GM04504 (cell line): ENCODE measurements around the gene ANGPTL4.
"Not testable (repeated sequence)": the region's sequence is repeated elsewhere in the genome, so short reads cannot be mapped to it uniquely, and the experiment has no call there.

Source experiments
- DNase-seq: peaks from one replicate; pipeline ENCODE4 v3.0.0-alpha.2; 2012; ENCODE audit warnings: low read depth

ANGPTL4 gene

GRCh38 chr19:8389891-8390616 is 26.1 kb downstream of the ANGPTL4 start, which contains the start of gene RAB11B:
RAB11B (plus strand) TSS chr19:8390360; CDS start chr19:8390417, 57 bp downstream.
- DNase-seq: peak; percentile 100

GRCh38 chr19:8390617-8390981 is 26.6 kb downstream of the ANGPTL4 start:
- DNase-seq: peak; percentile 77

- DNase-seq: no peak
These were observed 27.5 kb downstream of the ANGPTL4 start for GRCh38 chr19:8391198-8392016.

- DNase-seq: no peak
These were observed 28.1 kb downstream of the ANGPTL4 start for GRCh38 chr19:8392017-8392591.

GRCh38 chr19:8393192-8393870 is 29.4 kb downstream of the ANGPTL4 start:
- DNase-seq: no peak

GRCh38 chr19:8393871-8394250 is 29.9 kb downstream of the ANGPTL4 start:
- no peak for DNase-seq

- DNase-seq: no peak
These were observed 31.7 kb downstream of the ANGPTL4 start for GRCh38 chr19:8395621-8396082.

- DNase-seq: no peak
These were observed 32.2 kb downstream of the ANGPTL4 start for GRCh38 chr19:8396185-8396562.

GRCh38 chr19:8396563-8397203 is 32.7 kb downstream of the ANGPTL4 start:
- DNase-seq: no peak

- DNase-seq: no peak
These were observed 33.3 kb downstream of the ANGPTL4 start for GRCh38 chr19:8397271-8397670.

GRCh38 chr19:8397746-8398310 is 33.9 kb downstream of the ANGPTL4 start:
- DNase-seq: no peak

- no peak for DNase-seq
These were observed 34.4 kb downstream of the ANGPTL4 start for GRCh38 chr19:8398311-8398771.

- no peak for DNase-seq
These were observed 35.8 kb downstream of the ANGPTL4 start for GRCh38 chr19:8399681-8400188.

- no peak for DNase-seq
These were observed 38.0 kb downstream of the ANGPTL4 start for GRCh38 chr19:8401981-8402411.

GRCh38 chr19:8403098-8403819 is 39.3 kb downstream of the ANGPTL4 start:
- no peak for DNase-seq

- no peak for DNase-seq
These were observed 39.8 kb downstream of the ANGPTL4 start for GRCh38 chr19:8403820-8404109.

- no peak for DNase-seq
These were observed 40.6 kb downstream of the ANGPTL4 start for GRCh38 chr19:8404391-8405151.

GRCh38 chr19:8410718-8411117 is 46.8 kb downstream of the ANGPTL4 start:
- DNase-seq: not testable (repeated sequence)

GRCh38 chr19:8412783-8413628 is 49.1 kb downstream of the ANGPTL4 start, which contains the start of gene MARCHF2:
MARCHF2 (plus strand) TSS chr19:8413305; CDS start chr19:8421841, 8,536 bp downstream.
- DNase-seq: peak; percentile 92
